OCI-LY7 (cell line): Measurements from ENCODE around the gene STYK1. TPM values are rescaled to one million over a fixed set of nuclear protein-coding genes. Genes with fewer than 3 reads are reported as not detected.
A peak's percentile ranks its signal among the peaks of the same experiment; 100 is the strongest.

ENCODE experiments used
- BruUV-seq: library from RNA; stranded (reverse); fragments of 400-500 nt; replicated peaks from 2 replicates; lab custom pipeline; 2021; lab: Mats Ljungman, UMichigan
- CTCF ChIA-PET: fragments of 300-600 bp; sonication (Branson Sonifier 250); formaldehyde crosslinking; loops from one replicate; lab custom pipeline; 2022; ENCODE audit warnings: antibody characterized with exemption; ENCODE audit not compliant: unreplicated experiment; lab: Charles Lee
- POLR2A ChIA-PET: fragments of 300-600 bp; sonication (Branson Sonifier 250); formaldehyde crosslinking; loops from one replicate; lab custom pipeline; 2022; ENCODE audit warnings: antibody characterized with exemption; lab: Charles Lee
- DNase-seq: peaks from one replicate; pipeline ENCODE4 v3.0.0-alpha.2; 2015; ENCODE audit warnings: low spot score
- H2AFZ ChIP-seq: fragments of 200-600 bp; sonication (generic), shearing (Covaris generic); 2 replicates; pipeline ENCODE4 v1.6.1; 2014; ENCODE audit warnings: mild to moderate bottlenecking, antibody characterized with exemption, low read length, moderate library complexity
- H3K27ac ChIP-seq: fragments of 200-600 bp; sonication (generic); 2 replicates; pipeline ENCODE4 v1.5.1; 2014; ENCODE audit warnings: mixed run types, low read depth, mild to moderate bottlenecking, moderate library complexity, low read length, inconsistent platforms; ENCODE audit not compliant: poor library complexity, severe bottlenecking
- H3K36me3 ChIP-seq: fragments of 200-600 bp; sonication (generic); 2 replicates; pipeline ENCODE4 v1.6.1; 2014; ENCODE audit warnings: mild to moderate bottlenecking, antibody characterized with exemption, low read length, moderate library complexity, mixed read lengths; ENCODE audit not compliant: insufficient read depth
- H3K4me1 ChIP-seq: fragments of 200-600 bp; sonication (generic); 2 replicates; pipeline ENCODE4 v1.5.1; 2014; ENCODE audit warnings: mild to moderate bottlenecking, low read length; ENCODE audit not compliant: insufficient read depth, poor library complexity, severe bottlenecking
- H3K4me2 ChIP-seq: fragments of 200-600 bp; sonication (generic); 2 replicates; pipeline ENCODE4 v1.6.1; 2014; ENCODE audit warnings: mild to moderate bottlenecking, low read length
- H3K4me3 ChIP-seq: fragments of 200-600 bp; sonication (generic); 2 replicates; pipeline ENCODE4 v1.5.1; 2014; ENCODE audit warnings: mild to moderate bottlenecking, low read depth, low read length; ENCODE audit not compliant: poor library complexity, severe bottlenecking
- H3K79me2 ChIP-seq: fragments of 200-600 bp; sonication (generic); 2 replicates; pipeline ENCODE4 v1.6.1; 2016; ENCODE audit warnings: low read depth, mild to moderate bottlenecking, low read length, moderate library complexity, mixed read lengths; ENCODE audit not compliant: insufficient read depth
- H3K9me2 ChIP-seq: fragments of 200-600 bp; sonication (generic); 2 replicates; pipeline ENCODE4 v1.6.1; 2016; ENCODE audit warnings: mild to moderate bottlenecking, low read length, mixed read lengths; ENCODE audit not compliant: insufficient read depth
- H3K9me3 ChIP-seq: fragments of 200-600 bp; sonication (generic); 2 replicates; pipeline ENCODE4 v1.6.1; 2014; ENCODE audit warnings: mild to moderate bottlenecking, mixed run types, low read length, mixed read lengths
- H4K20me1 ChIP-seq: fragments of 200-600 bp; sonication (generic); 2 replicates; pipeline ENCODE4 v1.6.1; 2014; ENCODE audit warnings: mild to moderate bottlenecking, antibody characterized with exemption, low read length, moderate library complexity, mixed read lengths; ENCODE audit not compliant: insufficient read depth
- CTCF ChIP-seq: fragments of 200-600 bp; sonication (generic); conservative IDR thresholded peaks from 2 replicates; pipeline ENCODE4 v1.5.1; 2014; ENCODE audit warnings: mild to moderate bottlenecking, antibody characterized with exemption, low read length, moderate library complexity, mixed read lengths
- EZH2phosphoT487 ChIP-seq: fragments of 200-600 bp; sonication (generic); IDR thresholded peaks from 2 replicates; pipeline ENCODE4 v1.6.1; 2018; ENCODE audit warnings: low read depth, borderline replicate concordance, mild to moderate bottlenecking, mixed run types, antibody characterized with exemption, low read length, moderate library complexity, mixed read lengths
- intact Hi-C: fragments of 100-400 bp; cut with micrococcal nuclease; formaldehyde crosslinking; loops from one replicate; pipeline ENCODE4 v1.10.0; 2022; ENCODE audit not compliant: unreplicated experiment
- total RNA-seq, 2 experiments: library from RNA; depleted of rRNA in 1 of 2; stranded (reverse); fragments of >200 nt in 1 of 2; shearing (Covaris generic) in 1 of 2; gene quantifications; 2 replicates each; pipeline ENCODE4 v1.2.3, GENCODE V29; 2014 to 2022

STYK1 gene
- total RNA-seq, 2 experiments from 2014 or later, result not detected

DNA sequence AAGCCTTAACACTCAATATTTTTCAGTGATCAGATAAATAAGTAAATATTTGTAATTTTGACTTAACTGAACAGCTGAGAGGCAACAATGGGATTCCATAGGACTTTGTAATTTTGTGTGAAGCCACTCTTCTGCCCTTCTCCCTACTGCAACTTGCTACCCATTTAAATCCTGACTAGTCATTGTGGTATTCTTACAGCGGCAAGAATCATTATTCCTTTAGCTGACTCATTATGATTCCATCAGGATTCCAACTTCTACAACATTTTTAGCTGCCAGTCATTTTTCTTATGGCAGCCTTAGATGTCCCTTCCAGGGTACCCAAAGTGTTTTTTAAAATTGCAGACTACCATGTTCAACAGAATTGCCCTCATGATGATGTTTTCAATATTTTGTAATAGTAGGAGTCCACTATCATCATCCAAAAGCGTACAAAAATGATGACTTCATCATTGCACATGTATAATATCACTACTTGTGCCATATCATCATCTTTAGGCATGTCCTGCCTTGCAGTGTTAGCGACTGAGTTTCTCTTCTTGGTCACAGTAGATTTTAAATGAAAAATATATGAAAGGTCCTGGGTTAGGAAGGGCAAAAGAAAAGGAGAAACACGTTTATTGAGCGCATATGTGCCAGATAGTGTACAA is 55.4 kb downstream of the STYK1 start:
- CTCF ChIA-PET, result no interaction called here
- POLR2A ChIA-PET, result no interaction called here
- Histone ChIP-seq H3K4me2 (no peak overlapping the region), H3K9me2 (no peaks in the 10 kb centered on the region), H3K79me2 (0 out of 2 replicates have a peak, but pooled peaks cover 3% of the 10 kb centered on the region), H4K20me1 (no peaks in the 10 kb centered on the region), H2AFZ (no peak overlapping the region; the same call in 1 of the 2 replicates), H3K4me3 (no peak overlapping the region), H3K36me3 (no peaks in the 10 kb centered on the region), H3K27ac (no peak overlapping the region), H3K9me3 (no peaks in the 10 kb centered on the region), H3K4me1 (no peaks in the 10 kb centered on the region)
- no TSS peak for BruUV-seq
- TF ChIP-seq CTCF, result no peak
- no peak for TF ChIP-seq EZH2phosphoT487
- DNase-seq, result no peak
- intact Hi-C loops, result no loop called here

GRCh38 chr12:10617863-10618262 is 56.0 kb downstream of the STYK1 start:
- H3K79me2 ChIP-seq, result peaks cover 8% of the 10 kb centered on the region
- H4K20me1 ChIP-seq, result no peaks in the 10 kb centered on the region
- TF ChIP-seq CTCF (no peak), EZH2phosphoT487 (no peak)
- no peak overlapping the region; the same call in 1 of the 2 replicates for H2AFZ ChIP-seq
- H3K9me3 ChIP-seq, result no peaks in the 10 kb centered on the region
- no peak overlapping the region for H3K27ac ChIP-seq
- no peaks in the 10 kb centered on the region for H3K36me3 ChIP-seq
- no peak for DNase-seq
- no peak overlapping the region for H3K4me3 ChIP-seq
- no peaks in the 10 kb centered on the region for H3K4me1 ChIP-seq
- BruUV-seq, result no TSS peak
- H3K4me2 ChIP-seq, result no peak overlapping the region
- intact Hi-C loops, result no loop called here
- ChIA-PET POLR2A (interaction anchor here (1.3 kb wide), 1 partner anchor 51 kb away, joined by 3 read pairs; no protein-coding TSS in a partner anchor), CTCF (no interaction called here)
- H3K9me2 ChIP-seq, result no peaks in the 10 kb centered on the region

DNA sequence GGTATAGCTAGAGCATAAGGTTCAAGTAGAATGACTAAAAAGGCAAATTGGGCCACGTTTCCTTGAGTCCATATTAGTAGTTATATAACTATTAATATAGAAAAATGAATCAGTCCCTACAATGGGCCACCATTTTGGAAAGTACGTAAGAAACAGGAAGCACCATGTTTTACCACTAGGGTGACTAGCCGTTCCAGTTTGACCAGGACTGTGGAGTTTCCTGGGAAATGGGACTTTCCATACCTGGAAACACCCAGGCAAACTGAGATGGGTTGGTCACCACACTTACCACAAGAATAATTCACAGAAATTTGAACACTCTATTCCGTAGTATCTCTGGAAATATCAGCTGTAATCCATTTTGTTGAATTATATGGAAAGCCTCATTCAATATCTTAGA is 58.3 kb downstream of the STYK1 start:
- TF ChIP-seq EZH2phosphoT487 (no peak), CTCF (no peak)
- CTCF ChIA-PET, result no interaction called here
- no TSS peak for BruUV-seq
- DNase-seq, result no peak
- H3K4me2 ChIP-seq, result no peak overlapping the region
- H3K27ac ChIP-seq, result no peak overlapping the region
- H3K4me3 ChIP-seq, result no peak overlapping the region
- H3K4me1 ChIP-seq, result peaks cover 17% of the 10 kb centered on the region
- peaks cover 9% of the 10 kb centered on the region; the same call in 1 of the 2 replicates for H3K36me3 ChIP-seq
- intact Hi-C loops, result no loop called here
- H3K79me2 ChIP-seq, result peaks cover 31% of the 10 kb centered on the region
- no peaks in the 10 kb centered on the region for H4K20me1 ChIP-seq
- no peaks in the 10 kb centered on the region for H3K9me3 ChIP-seq
- peak overlapping the region; percentile 20; the same call in 1 of the 2 replicates for H2AFZ ChIP-seq
- POLR2A ChIA-PET, result no interaction called here
- H3K9me2 ChIP-seq, result no peaks in the 10 kb centered on the region
